Upper lobe of left lung (tissue), 4 donors: ENCODE data around the gene RPL28.

Source experiments
- CTCF ChIP-seq, 6 experiments: fragments of 450-650 bp in 4 of 6; fragments of 200-600 bp in 2 of 6; sonication (generic) in 2 of 6; IDR thresholded peaks; one replicate each; pipeline ENCODE4 v1.5.1; 2016 to 2019; ENCODE audit warnings: antibody characterized with exemption in 6 of 6
- EP300 ChIP-seq, 4 donors: sonication (generic); formaldehyde crosslinking; IDR thresholded peaks; one replicate each; pipeline ENCODE4 v1.5.1; 2017; ENCODE audit warnings: antibody characterized with exemption in 4 of 4, control low read depth in 2 of 4
- POLR2A ChIP-seq, 4 donors: fragments of 450-650 bp; IDR thresholded peaks; one replicate each; pipeline ENCODE4 v1.5.1; 2016 to 2017; ENCODE audit warnings: antibody characterized with exemption in 4 of 4, mild to moderate bottlenecking in 2 of 4
- POLR2AphosphoS5 ChIP-seq, 2 donors: sonication (generic); formaldehyde crosslinking; IDR thresholded peaks; one replicate each; pipeline ENCODE4 v1.5.1; 2017; ENCODE audit warnings: antibody characterized with exemption in 2 of 2

- no peak for TF ChIP-seq CTCF (IDR thresholded peaks at IDR 0.05)
- TF ChIP-seq POLR2AphosphoS5 (IDR thresholded peaks at IDR 0.05): no peak
- no peak for TF ChIP-seq POLR2A (IDR thresholded peaks at IDR 0.05)
- TF ChIP-seq EP300 (IDR thresholded peaks at IDR 0.05): no peak
These were observed 17.6 kb upstream of the RPL28 start for GRCh38 chr19:55368106-55368505.
